Astrocyte of the spinal cord (primary cell): ENCODE data around the gene HYDIN.

Experiments
- DNase-seq: peaks from one replicate; pipeline ENCODE4 v3.0.0; 2011; ENCODE audit warnings: low read depth, low spot score
- H3K4me3 ChIP-seq: 2 replicates; pipeline ENCODE4 v1.5.1; 2011; ENCODE audit warnings: low read depth, mild to moderate bottlenecking, low read length, moderate library complexity
- CTCF ChIP-seq: IDR thresholded peaks from 2 replicates; pipeline ENCODE4 v1.5.1; 2012; ENCODE audit warnings: low read depth, mild to moderate bottlenecking, low read length, inconsistent platforms
- in situ Hi-C: cut with HindIII; loops from 2 replicates; pipeline ENCODE4 v1.10.0; 2017; ENCODE audit warnings: low sequenced_read_pairs

HYDIN gene

DNA sequence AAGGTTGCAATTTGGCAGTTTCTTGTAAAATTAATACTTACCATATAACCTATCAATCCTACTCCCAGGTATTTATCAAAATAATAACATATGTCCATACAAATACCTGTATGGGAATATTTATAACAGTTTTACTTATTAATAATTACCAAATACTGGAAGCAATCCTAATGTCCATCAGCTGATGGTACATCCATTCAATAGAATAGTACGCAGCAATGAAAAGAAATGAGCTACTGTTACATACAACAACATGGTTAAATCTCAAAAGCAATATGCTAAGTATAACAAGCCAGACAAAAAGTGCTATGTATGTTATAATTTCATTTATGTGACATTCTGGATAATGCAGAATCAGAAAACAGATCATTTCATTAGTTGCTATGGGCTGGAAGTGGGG is 1.2 kb downstream of the HYDIN start:
- no peak for DNase-seq
- H3K4me3 ChIP-seq: no peak overlapping the region
- TF ChIP-seq CTCF: no peak
- in situ Hi-C loops: no loop called here

GRCh38 chr16:71226229-71227141 is 4.0 kb downstream of the HYDIN start:
- H3K4me3 ChIP-seq: no peak overlapping the region
- DNase-seq: no peak
- in situ Hi-C loops: no loop called here
- TF ChIP-seq CTCF: no peak

DNA sequence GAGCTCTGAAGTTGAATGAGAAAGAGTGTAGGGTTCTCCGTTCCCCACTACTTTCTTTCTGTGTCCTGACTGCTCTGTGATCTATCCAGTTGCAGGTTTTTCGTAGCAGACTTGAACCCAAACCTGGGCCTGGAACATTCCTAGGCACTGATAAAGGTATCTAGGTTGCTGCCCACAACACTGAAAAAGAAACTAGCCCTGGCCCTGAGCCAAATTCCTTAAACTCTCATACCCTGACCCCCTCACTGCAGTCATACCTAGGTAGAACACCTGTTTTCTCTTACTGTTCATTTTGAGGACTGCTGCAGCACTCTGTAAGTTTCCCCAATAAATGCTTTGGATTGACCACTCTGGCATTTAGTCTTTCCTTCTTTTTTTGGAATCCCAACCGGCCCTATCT is 5.4 kb downstream of the HYDIN start:
- H3K4me3 ChIP-seq: no peak overlapping the region
- DNase-seq: no peak
- in situ Hi-C loops: no loop called here
- TF ChIP-seq CTCF: no peak

GRCh38 chr16:71218306-71218963 is 12.1 kb downstream of the HYDIN start:
- TF ChIP-seq CTCF: no peak
- no peak overlapping the region for H3K4me3 ChIP-seq
- in situ Hi-C loops: no loop called here
- no peak for DNase-seq

DNA sequence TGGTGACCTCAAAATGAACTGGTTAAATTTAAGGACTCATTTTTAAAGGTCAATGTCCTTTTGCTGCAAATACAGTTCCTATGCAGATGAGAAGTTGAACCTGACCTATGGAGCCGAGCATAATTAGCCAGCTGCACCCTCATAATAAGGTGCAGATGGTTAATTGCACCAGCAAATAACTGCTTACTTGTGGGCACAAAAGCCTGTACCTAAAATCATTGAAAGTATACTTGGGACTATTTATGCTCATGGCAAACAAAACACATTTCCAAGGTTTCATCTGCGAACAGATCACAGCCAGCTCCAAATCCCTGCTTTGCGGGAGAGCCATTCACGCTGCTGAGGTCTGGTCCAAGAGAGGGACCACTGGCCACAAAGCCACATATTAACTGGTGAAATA is 13.0 kb downstream of the HYDIN start:
- DNase-seq: no peak
- no peak overlapping the region for H3K4me3 ChIP-seq
- no peak for TF ChIP-seq CTCF
- in situ Hi-C loops: no loop called here

DNA sequence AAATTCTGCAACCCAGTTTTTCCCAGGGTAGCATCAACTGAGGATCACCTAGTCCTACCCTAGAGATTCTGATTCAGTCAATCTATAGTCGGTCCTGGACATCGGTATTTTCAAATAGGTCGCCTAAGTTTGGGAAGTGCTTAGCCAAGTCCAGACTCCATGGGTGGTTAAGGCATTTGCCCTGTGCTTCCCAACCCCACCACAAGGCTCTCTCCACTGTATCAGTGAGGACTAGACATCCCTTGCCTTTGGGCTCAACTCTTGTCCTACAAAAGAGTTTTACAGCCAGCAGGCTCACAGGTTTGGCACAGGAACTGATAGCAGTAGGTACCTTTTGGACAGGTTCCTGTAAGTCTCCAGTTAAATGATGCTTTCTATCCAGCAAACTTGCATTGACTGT is 13.8 kb downstream of the HYDIN start:
- no peak for DNase-seq
- in situ Hi-C loops: no loop called here
- TF ChIP-seq CTCF: no peak
- H3K4me3 ChIP-seq: no peak overlapping the region
